ENCODE measurements around the gene KRT4.

Gene KRT4

DNA sequence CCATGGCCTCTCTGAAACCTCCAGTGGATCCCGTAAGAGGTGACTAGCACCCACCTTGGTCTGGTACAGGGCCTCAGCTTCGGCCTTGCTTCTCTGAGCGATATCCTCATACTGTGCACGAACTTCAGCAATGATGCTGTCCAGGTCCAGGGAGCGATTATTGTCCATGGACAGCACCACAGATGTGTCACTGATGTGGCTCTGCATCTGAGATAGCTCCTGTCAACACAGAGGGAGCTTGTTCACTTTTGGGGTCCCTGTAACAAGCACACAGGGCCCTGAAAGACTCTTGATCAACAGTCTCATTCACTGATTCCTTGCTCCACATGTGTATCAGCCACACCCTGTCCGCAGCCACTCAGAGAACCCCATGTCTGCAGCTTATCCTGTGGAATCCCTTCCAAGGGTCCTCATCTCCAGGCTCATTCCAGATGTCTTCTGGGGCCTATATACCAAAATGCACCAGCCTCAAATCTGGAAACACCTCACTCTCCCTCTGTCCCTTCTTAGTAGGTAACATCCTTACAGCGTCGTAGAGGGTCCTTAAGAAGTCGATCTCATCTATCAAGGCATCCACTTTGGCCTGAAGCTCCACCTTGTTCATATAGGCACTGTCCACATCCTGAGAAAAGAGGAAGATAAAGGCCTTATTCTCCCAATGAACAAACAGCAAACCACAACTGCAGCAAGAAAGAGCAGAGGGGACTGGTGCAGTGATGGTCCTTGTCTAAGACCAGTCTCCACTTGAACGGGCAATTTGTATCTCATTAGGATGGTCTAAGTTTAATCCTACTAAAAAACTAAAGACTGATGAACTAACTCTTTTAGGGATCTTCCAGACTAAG lies 21.5 kb downstream of the KRT4 start:
- Histone ChIP-seq H3K27ac (no peak overlapping the region), H3K36me3 (replicated peaks) (no peaks in the 10 kb centered on the region), H3K4me3 (ENCODE audit: low read depth, low read length) (no peak overlapping the region), H3K27me3 (replicated peaks) (peaks cover 14% of the 10 kb centered on the region)
- TF ChIP-seq, protein P1, sequence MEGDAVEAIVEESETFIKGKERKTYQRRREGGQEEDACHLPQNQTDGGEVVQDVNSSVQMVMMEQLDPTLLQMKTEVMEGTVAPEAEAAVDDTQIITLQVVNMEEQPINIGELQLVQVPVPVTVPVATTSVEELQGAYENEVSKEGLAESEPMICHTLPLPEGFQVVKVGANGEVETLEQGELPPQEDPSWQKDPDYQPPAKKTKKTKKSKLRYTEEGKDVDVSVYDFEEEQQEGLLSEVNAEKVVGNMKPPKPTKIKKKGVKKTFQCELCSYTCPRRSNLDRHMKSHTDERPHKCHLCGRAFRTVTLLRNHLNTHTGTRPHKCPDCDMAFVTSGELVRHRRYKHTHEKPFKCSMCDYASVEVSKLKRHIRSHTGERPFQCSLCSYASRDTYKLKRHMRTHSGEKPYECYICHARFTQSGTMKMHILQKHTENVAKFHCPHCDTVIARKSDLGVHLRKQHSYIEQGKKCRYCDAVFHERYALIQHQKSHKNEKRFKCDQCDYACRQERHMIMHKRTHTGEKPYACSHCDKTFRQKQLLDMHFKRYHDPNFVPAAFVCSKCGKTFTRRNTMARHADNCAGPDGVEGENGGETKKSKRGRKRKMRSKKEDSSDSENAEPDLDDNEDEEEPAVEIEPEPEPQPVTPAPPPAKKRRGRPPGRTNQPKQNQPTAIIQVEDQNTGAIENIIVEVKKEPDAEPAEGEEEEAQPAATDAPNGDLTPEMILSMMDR (IDR thresholded peaks at IDR 0.05; ENCODE audit: low read depth, low read length, missing control alignments): no peak
- in situ Hi-C loops (cut with HindIII; ENCODE audit: low pct_ligation_motif_present, low sequenced_read_pairs): no loop called here
- no peak for DNase-seq

DNA sequence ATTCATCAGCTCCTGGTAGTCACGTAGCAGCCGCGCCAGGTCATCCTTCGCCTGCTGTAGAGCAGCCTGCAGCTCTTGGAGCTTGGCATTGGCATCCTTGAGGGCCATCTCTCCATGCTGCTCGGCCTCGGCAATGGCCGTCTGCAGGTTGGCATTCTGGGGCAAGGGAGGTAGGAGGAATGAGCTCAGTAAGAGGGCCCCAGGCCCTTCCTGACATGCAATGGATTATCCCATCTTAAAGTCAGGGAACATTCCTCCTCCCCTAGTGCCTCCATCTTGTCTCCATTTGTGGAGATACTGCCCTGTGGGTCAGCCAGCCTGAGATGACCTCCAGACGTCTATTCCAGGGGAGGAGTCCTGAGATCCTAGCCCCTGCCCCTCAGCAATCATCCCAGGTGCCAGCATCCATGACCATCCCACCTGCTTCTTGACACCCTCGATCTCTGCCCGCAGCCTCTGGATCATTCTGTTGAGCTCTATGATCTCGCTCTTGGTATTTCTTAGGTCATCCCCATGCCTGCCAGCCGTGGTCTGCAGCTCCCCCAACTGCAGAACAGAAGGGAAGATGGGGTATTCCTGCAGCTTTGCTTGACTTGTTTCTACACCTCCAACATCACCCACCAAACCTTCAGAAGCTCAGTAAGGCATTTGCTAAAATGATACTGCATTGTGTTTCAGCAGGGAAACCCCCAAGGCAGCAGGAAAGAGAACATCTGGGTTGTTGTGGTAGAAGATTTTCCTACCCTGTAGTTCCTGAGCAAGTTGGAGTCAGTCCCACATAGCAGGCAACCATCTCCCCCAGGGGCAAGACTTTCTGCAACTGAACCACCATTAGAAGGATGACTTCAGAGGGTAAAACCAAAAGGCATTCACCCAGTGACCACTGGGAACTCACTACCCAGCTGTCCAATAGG lies 22.4 kb downstream of the KRT4 start:
- no peak overlapping the region for H3K4me3 ChIP-seq (ENCODE audit: low read depth, low read length)
- DNase-seq: no peak
- in situ Hi-C loops (cut with HindIII; ENCODE audit: low pct_ligation_motif_present, low sequenced_read_pairs): no loop called here
- H3K27ac ChIP-seq: no peak overlapping the region
- peaks cover 14% of the 10 kb centered on the region for H3K27me3 ChIP-seq (replicated peaks)
- H3K36me3 ChIP-seq (replicated peaks): no peaks in the 10 kb centered on the region
- TF ChIP-seq, protein P1 (IDR thresholded peaks at IDR 0.05; ENCODE audit: low read depth, low read length, missing control alignments): no peak

DNA sequence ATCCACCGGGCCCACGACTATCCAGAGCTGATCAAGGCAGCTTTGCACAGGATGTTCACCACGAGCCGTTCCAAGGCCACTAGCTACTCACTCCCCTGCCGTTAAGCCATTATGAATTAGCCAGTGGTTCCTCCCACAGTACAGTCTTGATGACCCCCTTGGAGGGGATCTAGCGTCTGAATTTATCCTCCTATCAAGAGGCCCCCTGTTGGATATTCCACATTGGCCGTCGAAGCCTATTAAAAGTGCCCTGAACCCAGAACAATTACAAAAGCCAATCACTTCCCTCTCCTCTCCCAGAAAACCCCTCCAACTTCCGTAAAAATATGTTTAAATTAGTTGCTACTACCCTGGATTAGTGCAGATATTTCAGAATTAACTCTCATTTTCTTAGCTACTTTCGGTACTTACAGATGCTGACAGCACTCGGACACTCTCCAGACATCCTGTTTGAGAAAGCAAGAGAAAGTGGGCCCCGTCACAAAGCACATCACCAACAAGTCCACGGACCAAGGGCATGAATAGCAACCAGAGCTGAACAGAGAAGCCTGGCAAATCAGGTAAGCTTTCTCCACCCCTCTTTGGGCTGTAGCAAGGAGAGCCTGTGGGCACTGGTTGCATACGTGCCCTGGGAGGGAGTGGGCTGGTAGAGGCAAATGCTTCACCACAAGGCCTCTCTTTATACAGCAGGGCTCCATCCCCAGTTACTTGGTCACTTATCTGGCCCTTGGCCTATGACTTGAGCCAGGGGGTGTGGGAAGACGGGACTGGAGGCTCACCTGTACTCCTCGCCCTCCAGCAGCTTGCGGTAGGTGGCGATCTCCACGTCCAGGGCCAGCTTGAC lies 23.3 kb downstream of the KRT4 start:
- H3K27ac ChIP-seq: no peak overlapping the region
- DNase-seq: no peak
- TF ChIP-seq, protein P1 (IDR thresholded peaks at IDR 0.05; ENCODE audit: low read depth, low read length, missing control alignments): no peak
- H3K27me3 ChIP-seq (replicated peaks): peaks cover 14% of the 10 kb centered on the region
- in situ Hi-C loops (cut with HindIII; ENCODE audit: low pct_ligation_motif_present, low sequenced_read_pairs): no loop called here
- H3K4me3 ChIP-seq (ENCODE audit: low read depth, low read length): no peak overlapping the region
- H3K36me3 ChIP-seq (replicated peaks): no peaks in the 10 kb centered on the region

DNA sequence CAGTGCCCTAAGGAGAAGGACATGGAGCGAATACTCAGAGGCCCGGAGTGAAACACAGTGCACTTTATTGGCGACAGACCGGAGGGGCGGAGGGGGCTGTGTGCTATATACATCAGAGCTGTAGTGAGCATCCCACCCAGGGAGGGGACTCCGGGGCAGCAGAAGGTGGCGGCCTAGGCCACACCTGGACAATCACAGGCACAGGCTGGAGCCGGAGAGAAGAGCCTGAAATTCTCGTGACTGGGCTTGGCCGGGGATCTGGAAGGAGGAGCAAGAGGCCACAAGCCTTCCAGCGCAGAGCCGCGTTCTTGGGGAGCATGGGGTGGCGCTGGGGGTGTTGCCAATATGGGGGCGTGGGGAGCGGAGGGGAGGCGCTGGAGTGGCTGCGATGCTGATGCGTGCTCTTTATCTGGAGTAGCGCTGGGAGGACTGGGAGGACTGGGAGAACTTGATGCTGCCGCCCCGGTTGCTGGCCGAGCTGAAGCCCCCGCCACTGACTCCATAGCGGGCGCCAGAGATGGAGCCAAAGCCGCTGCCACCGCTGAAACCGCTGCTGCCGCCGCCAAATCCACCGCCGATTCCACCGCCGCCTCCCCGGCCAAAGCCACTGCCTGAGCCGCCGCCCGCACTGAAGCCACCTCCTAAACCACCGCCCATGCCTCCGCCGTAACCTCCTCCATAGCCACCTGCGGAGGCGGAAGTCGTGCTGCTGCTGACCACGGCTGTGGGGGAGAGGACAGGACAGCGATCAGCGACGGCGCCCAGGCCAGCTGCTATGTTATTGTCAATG lies 24.1 kb downstream of the KRT4 start:
- DNase-seq: no peak
- H3K27ac ChIP-seq: no peak overlapping the region
- peaks cover 14% of the 10 kb centered on the region for H3K27me3 ChIP-seq (replicated peaks)
- H3K36me3 ChIP-seq (replicated peaks): no peaks in the 10 kb centered on the region
- no peak overlapping the region for H3K4me3 ChIP-seq (ENCODE audit: low read depth, low read length)
- in situ Hi-C loops (cut with HindIII; ENCODE audit: low pct_ligation_motif_present, low sequenced_read_pairs): no loop called here
- TF ChIP-seq, protein P1 (IDR thresholded peaks at IDR 0.05; ENCODE audit: low read depth, low read length, missing control alignments): no peak

All from brain microvascular endothelial cell (primary cell).